Upper lobe of left lung (tissue), 4 donors: ENCODE data around the gene EDC3.

ENCODE experiments used
- POLR2A ChIP-seq, 4 donors: fragments of 450-650 bp; IDR thresholded peaks; one replicate each; pipeline ENCODE4 v1.5.1; 2016 to 2017; ENCODE audit warnings: antibody characterized with exemption in 4 of 4, mild to moderate bottlenecking in 2 of 4
- TF ChIP-seq, protein P1 (sequence below), 6 experiments: fragments of 450-650 bp in 4 of 6; fragments of 200-600 bp in 2 of 6; sonication (generic) in 2 of 6; IDR thresholded peaks; one replicate each; pipeline ENCODE4 v1.5.1; 2016 to 2019; ENCODE audit warnings: antibody characterized with exemption in 6 of 6

DNA sequence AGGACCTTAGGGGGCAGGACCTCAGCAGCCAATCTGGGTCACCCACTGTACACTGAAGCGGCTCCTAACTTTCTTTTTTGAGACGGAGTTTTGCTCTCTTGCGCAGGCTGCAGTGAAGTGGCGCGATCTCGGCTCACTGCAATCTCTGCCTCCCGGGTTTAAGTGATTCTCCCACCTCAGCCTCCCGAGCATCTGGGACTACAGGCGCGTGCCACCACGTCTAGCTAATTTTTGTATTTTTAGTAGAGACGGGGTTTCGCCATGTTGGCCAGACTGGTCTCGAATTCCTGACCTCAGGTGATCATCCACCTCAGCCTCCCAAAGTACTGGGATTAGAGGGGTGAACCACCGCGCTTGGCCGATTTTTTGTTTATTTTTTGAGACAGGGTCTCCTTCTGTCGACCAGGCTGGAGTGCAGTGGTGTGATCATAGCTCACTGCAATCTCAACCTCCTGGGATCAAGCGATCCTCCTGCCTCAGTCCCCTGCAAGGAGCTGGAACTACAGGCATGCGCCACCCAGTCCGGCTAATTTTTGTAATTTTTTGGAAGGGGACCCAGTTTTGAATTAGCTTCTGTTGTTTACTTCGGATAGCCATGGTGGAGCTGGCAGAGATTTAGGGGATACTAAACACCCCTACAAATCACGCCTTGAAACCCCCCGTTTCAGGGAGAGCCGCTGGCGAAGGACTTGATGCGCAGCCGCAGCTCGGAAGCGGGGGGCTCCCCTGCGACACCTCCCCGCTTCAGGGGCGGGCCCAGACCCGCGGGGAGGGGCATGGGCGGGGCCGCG is 81.7 kb downstream of the EDC3 start:
- no peak for TF ChIP-seq POLR2A (IDR thresholded peaks at IDR 0.05)
- TF ChIP-seq, protein P1, sequence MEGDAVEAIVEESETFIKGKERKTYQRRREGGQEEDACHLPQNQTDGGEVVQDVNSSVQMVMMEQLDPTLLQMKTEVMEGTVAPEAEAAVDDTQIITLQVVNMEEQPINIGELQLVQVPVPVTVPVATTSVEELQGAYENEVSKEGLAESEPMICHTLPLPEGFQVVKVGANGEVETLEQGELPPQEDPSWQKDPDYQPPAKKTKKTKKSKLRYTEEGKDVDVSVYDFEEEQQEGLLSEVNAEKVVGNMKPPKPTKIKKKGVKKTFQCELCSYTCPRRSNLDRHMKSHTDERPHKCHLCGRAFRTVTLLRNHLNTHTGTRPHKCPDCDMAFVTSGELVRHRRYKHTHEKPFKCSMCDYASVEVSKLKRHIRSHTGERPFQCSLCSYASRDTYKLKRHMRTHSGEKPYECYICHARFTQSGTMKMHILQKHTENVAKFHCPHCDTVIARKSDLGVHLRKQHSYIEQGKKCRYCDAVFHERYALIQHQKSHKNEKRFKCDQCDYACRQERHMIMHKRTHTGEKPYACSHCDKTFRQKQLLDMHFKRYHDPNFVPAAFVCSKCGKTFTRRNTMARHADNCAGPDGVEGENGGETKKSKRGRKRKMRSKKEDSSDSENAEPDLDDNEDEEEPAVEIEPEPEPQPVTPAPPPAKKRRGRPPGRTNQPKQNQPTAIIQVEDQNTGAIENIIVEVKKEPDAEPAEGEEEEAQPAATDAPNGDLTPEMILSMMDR (IDR thresholded peaks at IDR 0.05), result peak in 1 of 6 experiments; percentile 7
